Amniotic epithelial cell (primary cell): ENCODE data around the gene ABCC3.

Experiments
- DNase-seq: peaks from one replicate; pipeline ENCODE4 v3.0.0-alpha.2; 2010; ENCODE audit warnings: low read depth

ABCC3 gene

DNA sequence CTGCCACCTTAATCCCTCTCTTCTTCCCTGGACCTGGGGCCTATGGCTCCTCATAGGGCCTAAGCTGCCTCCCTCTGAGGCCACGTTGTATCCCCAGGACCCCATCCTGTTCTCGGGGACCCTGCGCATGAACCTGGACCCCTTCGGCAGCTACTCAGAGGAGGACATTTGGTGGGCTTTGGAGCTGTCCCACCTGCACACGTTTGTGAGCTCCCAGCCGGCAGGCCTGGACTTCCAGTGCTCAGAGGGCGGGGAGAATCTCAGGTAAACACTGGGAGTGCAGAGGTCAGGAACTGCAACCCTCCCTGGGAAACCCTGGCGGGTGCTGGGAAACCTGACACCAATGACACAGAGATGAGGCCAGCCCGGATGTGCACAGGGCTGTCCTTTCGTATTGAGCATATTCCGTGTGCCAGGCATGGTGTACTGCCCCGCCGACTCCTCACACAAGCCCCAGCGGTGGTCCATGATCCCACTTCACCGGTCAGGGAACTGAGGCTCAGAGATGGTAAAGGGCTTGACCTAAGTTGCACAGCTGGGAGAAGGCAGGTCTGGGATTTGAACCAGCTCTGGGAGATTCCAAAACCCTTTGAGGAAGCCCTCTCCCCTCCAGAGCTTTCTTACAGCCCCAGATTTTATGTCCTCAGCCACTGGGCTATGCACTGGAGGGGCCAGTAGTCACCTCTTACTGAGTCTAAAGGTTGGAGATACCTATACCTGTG is 50.1 kb downstream of the ABCC3 start:
- no peak for DNase-seq

DNA sequence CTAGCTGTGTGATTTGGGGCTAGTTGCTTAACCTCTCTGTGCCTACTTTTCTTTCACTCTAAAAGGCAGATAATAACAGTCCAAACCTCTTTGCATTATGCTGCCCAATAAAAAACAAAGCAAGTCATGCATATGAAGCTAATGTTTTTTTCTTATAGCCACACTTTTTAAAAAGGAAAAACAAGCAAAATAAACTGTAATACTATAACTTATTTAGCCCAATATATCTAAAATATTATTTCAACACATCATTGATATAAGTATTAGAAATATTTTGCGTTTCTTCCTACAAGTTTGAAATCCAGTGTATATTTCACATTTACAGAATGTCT is 50.6 kb downstream of the ABCC3 start:
- DNase-seq, result no peak

DNA sequence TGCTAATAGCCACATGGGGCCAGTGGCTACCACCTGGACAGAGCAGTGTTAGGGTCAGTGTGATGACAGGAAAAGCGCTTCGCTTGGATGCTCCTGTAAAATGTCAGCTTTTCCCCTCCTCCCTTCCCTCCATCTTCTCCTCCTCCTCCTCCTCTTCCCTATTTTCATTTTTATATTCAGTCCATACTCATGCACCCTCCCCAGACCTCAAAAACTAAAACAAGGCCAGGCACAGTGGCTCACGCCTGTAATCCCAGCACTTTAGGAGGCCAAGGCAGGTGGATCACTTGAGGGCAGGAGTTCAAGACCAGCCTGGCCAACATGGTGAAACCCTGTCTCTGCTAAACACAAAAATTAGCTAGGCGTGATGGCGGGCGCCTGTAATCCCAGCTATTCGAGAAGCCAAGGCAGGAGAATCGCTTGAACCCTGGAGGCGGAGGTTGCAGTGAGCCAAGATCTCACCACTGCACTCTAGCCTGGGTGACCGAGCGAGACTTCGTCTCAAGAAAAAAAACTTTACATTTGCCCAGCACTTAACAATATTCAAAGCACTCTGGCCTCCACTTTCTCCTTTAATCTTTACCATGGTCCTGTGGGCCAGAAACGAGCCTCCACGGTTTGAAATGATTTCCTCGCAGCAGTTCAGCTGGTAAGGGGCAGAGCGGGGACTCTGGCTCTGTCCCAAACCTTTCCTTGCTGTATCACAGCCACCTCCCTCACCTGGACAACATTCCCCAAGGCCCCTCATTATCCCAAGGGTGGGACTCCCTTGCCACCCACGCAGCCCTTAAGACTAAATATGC is 51.2 kb downstream of the ABCC3 start:
- DNase-seq, result no peak

DNA sequence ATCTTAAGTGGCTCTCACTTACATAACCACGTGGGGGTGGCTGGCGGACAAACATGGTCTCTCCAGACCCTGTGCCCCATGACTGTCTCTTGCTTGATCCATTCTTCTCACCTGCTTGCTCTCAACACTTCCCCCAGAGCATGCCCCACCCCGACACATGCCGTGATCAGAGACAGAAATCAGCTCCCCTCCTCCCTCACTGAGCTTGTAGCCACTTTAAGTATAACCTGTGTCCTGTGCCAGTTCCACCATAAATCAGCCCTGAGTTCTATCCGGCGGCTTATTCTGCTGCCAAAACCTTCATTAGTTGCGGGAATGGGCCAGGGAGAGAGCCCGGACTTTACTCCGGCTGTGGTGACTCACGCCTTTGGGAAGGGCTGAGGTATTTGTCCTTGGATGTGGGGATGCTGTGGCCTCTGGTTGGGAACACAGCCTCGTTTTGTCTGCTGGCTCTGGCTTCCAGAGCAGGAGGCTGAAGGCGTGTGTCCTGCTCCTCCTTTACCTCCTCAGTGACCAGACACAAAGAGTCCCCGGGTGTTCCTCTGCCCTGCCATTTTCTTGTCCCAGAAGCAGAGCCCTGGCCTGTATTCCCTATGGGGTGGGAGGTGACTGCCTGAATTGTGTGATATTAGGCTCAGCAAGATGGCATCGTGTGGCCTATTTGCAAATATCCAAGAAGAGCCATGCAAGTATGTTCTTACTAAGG is 52.0 kb downstream of the ABCC3 start:
- DNase-seq, result peak; percentile 78

DNA sequence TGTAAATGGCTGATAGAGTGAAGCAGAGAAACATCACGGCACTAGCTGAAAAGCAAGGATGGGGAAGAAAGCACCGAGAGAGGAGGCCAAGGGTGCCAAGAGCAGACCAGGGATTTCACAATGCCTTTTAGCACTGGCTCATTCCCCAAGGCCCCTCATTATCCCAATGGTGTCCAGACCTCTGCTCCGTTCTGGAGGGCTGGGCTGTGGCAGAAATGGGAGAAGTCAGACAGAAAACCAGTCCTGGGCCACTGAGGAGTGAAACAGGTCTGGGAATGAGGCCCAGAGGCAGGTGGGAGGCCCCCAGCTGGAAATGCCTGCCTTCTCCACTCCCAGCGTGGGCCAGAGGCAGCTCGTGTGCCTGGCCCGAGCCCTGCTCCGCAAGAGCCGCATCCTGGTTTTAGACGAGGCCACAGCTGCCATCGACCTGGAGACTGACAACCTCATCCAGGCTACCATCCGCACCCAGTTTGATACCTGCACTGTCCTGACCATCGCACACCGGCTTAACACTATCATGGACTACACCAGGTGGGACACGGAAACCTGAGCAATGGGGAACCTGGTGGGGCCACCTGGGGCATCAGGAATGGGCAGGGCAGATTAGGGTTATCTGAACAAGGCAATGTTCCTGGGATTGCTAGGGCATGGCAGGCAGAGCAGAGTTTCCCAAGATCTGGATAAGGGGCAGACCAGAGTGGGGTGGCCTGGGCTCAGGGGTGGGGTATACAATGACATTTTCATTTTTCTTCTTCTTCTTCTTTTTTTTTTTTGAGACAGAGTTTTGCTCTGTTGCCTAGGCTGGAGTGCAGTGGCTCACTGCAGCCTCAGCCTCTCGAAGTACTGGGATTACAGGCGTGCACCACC is 52.8 kb downstream of the ABCC3 start:
- DNase-seq, result peak; percentile 67

DNA sequence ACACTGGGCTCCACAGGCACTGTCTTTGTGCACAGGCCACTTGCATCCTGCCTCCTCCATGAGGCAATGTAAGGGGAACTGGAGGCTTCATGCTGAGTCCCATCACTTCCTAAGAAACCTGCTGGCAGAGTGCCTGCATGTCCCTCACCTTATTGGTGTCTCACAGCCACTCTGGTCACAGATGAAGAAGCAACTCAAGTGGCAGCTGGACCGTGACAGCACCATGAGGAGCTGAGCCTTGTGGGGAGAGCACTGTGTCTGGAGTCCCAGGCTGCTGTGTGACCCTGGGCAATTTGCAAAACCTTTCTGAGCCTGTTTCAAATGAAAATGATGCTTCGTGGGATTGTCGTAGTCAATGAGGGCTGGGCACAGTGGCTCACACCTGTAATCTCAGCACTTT is 53.6 kb downstream of the ABCC3 start:
- DNase-seq, result no peak

DNA sequence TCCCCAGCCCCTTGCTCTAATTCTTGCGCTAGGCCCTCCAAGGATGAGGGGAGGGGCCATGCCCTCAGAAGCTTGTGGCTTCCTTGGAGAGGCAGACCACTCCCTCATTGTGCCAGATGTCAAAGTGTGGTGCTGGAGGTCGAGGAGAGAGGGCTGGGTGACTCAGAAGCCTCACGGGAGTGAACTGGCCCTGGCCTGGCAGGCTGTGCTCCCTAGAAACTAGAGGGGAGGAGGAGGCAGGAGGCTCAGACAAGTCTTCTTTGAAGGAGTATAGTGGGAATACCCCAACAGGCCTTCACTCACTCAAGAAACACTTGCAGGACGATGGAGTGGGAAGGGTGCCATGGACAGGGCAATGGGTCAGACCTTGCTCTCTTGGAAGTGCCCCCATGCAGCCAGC is 54.6 kb downstream of the ABCC3 start:
- peak; percentile 81 for DNase-seq

DNA sequence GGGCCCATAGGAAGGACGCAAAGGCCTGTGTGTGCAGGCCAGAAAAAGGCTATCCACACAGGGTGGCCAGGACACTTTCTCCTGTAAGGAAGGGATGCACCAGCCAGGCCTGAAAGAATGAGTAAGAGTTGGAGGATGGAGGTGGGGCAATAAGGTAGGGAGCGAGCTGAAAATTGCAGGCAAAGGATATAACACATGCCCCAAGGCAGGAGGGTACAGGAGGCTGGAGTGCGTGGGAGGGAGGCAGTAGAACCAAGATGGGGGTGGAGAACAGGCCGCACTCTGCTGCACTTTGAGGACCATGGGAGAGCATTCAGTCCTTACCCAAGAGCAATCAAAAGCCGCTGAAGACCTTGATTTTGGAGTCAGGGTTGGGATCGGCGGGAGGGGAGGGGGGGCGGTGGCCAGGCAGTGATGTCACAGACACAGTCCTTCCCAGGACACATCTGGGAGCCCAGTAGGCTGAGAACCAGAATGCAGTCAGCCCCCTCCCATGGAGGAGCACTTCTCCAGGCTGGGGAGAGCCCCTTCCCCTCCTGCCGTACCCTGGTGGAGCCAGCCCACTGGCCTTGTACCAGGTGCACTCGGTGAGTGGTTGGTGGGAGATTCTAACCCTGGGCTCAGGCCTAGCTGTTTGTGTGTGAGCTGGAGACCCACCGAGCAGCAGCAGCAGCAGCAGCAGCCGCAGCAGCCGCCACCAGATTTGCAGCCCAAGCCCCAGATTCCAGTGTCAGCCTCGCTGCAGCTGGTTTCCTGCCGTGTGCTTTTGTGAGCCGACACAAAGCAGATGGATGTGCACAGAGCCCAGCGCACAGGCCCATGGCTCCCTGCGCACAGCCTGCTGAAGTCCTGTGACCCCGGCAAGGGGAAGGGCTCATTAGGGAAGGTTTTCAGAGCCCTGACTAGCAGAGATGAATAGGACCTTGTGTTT is 55.5 kb downstream of the ABCC3 start:
- peak; percentile 50 for DNase-seq

DNA sequence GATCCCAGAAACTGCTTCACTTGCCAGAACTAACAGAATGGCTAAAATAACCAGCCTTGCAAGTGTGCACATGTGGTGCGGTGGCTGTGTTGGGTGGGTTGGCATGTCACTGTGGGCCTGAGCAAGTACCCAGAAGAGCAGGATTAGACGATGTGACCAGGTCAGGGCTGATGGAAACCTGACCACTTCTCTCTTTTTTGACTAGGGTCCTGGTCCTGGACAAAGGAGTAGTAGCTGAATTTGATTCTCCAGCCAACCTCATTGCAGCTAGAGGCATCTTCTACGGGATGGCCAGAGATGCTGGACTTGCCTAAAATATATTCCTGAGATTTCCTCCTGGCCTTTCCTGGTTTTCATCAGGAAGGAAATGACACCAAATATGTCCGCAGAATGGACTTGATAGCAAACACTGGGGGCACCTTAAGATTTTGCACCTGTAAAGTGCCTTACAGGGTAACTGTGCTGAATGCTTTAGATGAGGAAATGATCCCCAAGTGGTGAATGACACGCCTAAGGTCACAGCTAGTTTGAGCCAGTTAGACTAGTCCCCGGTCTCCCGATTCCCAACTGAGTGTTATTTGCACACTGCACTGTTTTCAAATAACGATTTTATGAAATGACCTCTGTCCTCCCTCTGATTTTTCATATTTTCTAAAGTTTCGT is 56.3 kb downstream of the ABCC3 start:
- DNase-seq, result no peak

DNA sequence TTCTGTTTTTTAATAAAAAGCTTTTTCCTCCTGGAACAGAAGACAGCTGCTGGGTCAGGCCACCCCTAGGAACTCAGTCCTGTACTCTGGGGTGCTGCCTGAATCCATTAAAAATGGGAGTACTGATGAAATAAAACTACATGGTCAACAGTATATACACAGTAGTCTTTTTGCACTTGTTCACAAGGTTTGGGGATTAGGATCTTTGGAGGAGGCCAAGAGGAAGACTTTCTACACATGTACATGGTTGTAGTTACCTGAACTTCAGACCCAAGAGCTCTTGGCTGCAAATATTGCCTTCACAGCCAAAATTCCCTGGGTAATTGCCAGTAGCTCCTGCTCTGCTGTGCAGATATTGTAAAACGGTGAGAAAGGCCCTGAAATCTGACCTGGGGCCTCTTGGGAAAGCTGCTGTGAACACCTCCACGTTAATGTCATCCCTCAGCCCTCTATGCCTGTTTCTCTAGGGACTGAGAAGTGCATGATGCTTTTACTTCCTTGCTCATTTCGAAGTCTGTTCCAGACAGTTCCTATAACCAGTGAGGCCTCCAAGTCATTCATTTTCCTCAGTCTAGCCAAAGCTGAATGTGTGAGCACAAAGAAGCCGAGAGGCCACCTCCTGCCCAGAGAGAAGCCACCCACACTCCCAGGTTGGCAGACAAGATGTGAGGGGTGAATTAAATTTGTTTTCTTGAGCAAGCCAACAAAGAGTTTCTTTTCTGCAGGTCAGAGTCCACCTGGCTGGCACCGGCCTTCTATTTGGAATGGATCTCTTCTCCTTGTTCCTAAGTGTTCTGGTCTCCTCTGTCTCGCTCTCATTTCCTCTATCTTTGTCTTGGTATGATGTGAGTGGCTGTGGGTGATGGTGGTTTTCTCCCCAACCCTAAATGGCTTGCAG is 57.1 kb downstream of the ABCC3 start:
- no peak for DNase-seq

DNA sequence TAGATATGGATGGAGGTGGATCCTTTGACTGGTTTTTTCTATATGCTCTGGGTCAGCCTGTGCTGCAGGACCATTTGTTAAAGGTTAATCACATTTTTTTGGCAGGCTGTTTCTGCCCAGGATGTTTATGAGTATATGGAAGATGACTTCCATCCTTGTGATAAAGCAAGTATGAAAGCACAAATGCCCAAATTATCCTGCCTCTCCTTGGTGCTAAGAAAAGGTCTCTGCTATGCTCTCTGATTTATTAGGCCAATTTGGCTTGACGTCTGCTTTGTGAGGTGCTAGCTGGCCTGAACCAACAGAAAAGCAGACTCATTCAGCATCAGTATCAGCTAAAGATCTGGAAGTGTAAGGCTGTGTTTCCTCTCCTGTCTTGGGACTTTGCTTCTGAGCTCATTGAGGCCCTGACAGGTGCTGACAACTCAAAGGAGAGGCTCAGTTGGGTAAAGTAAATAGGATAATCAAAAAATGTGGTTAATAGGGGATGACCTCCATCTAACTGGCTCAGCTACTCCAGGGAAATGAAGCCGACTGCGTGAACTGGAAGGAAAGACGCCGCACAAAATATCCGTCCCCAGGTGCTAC is 57.9 kb downstream of the ABCC3 start:
- DNase-seq, result no peak

DNA sequence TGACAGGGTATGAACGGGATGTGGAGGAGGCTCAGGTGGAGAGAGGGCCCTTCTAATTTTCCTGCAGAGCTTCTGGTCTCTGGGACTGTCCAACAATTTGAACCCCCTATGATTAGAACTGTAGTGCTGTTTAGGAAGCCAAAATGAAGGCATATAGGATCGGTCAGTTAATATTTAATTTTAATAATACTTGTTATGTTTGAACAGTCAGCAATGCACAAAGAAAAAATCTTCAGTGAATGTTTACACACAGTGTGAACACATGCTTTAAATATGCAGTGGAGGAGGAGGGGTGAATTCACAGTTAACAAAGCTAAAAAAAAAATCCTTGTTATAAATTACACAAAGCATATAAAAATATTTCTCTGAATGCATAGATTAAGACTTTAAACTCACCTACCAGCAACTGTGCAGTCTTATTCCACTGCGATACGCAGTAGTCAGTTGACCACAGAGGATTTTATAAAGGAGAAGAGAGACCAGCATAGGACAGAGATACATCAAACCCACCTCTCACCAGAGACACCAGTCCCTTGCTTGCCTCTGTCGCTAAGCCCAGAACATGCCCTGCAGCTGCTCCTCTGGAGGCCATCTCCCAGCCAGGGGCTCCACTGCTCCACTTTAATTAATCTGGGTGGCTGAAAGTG is 58.5 kb downstream of the ABCC3 start:
- peak; percentile 40 for DNase-seq

DNA sequence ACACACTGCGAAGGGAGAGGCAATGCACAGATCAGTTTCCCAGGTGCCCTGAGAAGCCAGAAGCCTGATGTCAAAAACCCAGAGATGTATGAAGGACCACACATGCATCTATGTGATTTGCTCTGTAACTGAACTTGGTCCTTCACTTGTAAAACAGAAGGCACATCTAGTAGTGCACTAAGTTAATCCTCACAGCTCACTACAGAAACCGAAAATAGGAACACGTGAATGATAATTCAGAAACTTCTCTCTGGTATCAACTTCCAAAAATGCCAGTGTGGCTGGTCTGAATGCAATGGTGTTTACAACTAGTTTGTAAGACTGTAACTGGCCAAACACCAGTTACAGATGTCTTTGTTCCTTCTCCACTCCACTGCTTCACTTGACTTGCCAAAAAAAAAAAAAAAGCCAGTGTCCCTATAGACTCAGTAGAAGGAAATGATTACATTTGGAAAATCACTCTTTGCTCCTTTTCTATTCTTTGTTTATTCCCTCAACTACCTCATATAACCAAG is 61.7 kb downstream of the ABCC3 start:
- no peak for DNase-seq

DNA sequence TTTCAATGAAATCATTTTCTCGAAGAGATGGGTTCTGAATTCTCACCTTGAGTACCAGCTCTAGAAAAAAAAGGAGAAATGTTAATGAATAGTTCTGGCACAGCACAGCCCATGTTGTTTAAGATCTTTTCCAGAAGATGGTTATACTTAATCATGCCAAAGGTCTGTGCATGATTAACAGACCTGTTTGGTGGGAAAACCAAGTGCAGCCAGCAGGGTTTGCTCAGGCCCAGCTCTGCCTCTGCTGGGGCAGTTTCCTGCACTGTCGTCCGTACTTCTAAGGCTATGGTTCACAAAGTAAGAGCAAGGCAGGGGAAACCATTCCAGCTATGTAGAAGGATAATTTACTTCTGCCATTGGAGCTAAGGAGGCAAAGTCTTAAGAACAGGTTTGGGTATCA is 62.4 kb downstream of the ABCC3 start:
- no peak for DNase-seq

DNA sequence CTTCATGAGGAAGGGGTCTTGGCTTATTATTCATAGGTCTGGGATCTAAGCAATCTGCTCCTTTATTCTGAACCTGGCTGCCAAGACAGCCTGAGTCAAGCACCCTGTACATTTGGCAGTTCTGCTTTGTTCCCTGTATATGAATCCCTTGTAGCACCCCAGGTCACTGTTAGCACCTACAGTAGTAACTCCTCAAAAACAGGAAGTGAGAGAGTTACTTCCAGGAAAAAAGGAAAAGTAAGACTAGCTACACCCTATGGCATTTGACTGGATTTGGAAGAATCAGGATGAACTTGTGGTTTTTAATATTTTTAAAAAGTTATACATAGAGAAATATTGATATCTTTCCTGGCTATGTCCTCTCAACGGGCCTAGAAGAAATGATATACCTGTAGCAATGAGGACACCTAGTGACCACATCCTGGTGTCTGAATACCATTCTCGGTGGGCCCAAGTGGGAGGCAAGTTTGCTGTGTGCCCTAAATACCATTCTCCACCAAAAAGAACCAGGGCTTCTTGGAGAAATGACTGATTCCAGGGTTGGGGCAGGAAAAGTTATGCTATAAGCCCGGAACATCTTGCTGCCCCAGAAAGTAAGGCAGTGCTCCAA is 63.1 kb downstream of the ABCC3 start:
- DNase-seq, result no peak

DNA sequence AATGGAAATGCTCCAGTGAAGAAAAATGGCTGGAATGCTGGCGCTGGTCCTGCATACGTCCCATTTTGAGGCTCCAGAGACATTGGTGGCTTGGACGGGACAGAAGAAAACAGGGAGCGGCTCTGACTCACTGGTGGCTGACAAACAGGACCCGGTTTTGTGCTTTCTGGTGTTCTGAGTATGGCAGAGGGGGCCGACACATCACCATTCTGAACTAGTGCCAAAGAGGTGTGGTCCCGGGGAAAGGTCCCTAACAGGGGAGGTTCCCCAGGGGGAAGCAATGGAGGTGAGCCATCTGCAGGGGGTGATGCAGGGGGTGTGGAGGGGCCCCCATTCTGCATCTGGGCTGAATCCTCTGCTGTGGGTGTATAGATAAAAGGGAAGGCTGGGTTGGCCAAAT is 64.7 kb downstream of the ABCC3 start:
- no peak for DNase-seq

DNA sequence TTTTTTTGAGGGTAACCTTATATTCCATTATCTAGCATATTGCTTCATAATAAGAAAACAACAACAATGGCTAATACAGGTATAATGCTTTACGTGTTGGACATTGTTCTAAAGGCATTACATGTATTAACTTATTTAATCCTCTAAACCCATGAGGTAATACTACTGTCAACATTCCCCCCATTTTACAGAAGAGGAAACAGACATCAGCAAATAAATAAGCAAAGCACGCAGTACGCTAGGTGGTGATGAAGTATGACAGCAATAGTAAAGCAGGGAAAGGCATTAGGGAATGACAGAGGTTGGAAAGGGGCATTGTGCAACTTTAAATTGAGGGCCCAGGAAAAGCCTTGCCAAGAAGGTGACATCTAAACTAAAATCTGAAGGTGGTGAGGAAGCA is 68.5 kb downstream of the ABCC3 start:
- DNase-seq, result no peak
